MM.1S (cell line): ENCODE results near the gene GASK1A.

Source experiments
- EZH2 ChIP-seq: fragments of 300-600 bp; sonication (generic); optimal IDR thresholded peaks from 2 replicates; pipeline ENCODE3; 2017; ENCODE audit warnings: low read depth, mild to moderate bottlenecking, antibody characterized with exemption, low read length, mixed read lengths
- EZH2phosphoT487 ChIP-seq: fragments of 300-600 bp; sonication (generic); IDR thresholded peaks from 2 replicates; pipeline ENCODE4 v1.6.1; 2018; ENCODE audit warnings: antibody characterized with exemption, low read length
- TF ChIP-seq, protein P1 (sequence below): fragments of 300-600 bp; sonication (generic); IDR thresholded peaks from 2 replicates; pipeline ENCODE4 v1.5.1; 2016; ENCODE audit warnings: antibody characterized with exemption, low read length, mixed read lengths

- TF ChIP-seq, protein P1, sequence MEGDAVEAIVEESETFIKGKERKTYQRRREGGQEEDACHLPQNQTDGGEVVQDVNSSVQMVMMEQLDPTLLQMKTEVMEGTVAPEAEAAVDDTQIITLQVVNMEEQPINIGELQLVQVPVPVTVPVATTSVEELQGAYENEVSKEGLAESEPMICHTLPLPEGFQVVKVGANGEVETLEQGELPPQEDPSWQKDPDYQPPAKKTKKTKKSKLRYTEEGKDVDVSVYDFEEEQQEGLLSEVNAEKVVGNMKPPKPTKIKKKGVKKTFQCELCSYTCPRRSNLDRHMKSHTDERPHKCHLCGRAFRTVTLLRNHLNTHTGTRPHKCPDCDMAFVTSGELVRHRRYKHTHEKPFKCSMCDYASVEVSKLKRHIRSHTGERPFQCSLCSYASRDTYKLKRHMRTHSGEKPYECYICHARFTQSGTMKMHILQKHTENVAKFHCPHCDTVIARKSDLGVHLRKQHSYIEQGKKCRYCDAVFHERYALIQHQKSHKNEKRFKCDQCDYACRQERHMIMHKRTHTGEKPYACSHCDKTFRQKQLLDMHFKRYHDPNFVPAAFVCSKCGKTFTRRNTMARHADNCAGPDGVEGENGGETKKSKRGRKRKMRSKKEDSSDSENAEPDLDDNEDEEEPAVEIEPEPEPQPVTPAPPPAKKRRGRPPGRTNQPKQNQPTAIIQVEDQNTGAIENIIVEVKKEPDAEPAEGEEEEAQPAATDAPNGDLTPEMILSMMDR, result no peak
- TF ChIP-seq EZH2, result no peak
- no peak for TF ChIP-seq EZH2phosphoT487
Measured at GRCh38 chr3:43104660-43105595, 125.8 kb downstream of the GASK1A start.
